NCI-H2081 treated with DMSO at 0.1 percent for 48 hours (cell line): ENCODE data around the gene KDM6B.

Source experiments
- DNase-seq: peaks from one replicate; lab custom pipeline; 2025; lab: John Stamatoyannopoulos, UW

Gene KDM6B

GRCh38 chr17:7841396-7841914, 7.4 kb downstream of the KDM6B start:
- no peak for DNase-seq

- no peak for DNase-seq
Observed at GRCh38 chr17:7841915-7842379, 7.9 kb downstream of the KDM6B start.

GRCh38 chr17:7842380-7843256, 8.6 kb downstream of the KDM6B start:
- no peak for DNase-seq

- DNase-seq, result no peak
Observed at GRCh38 chr17:7843257-7843535, 9.2 kb downstream of the KDM6B start.

- DNase-seq, result no peak
Observed at GRCh38 chr17:7843536-7844291, 9.7 kb downstream of the KDM6B start.

GRCh38 chr17:7844292-7845154, 10.5 kb downstream of the KDM6B start:
- DNase-seq, result peak; percentile 12

GRCh38 chr17:7845359-7846062, 11.5 kb downstream of the KDM6B start:
- DNase-seq, result no peak

- no peak for DNase-seq
Observed at GRCh38 chr17:7846063-7846735, 12.2 kb downstream of the KDM6B start.

GRCh38 chr17:7846765-7847661, 13.0 kb downstream of the KDM6B start:
- DNase-seq, result no peak

GRCh38 chr17:7848131-7848579, 14.1 kb downstream of the KDM6B start:
- DNase-seq, result no peak

- no peak for DNase-seq
Observed at GRCh38 chr17:7848739-7849129, 14.7 kb downstream of the KDM6B start.

- DNase-seq, result no peak
Observed at GRCh38 chr17:7849130-7849750, 15.2 kb downstream of the KDM6B start.

- DNase-seq, result no peak
Observed at GRCh38 chr17:7849751-7850504, 15.9 kb downstream of the KDM6B start.

- no peak for DNase-seq
Observed at GRCh38 chr17:7850701-7851437, 16.9 kb downstream of the KDM6B start.

- peak; percentile 12 for DNase-seq
Observed at GRCh38 chr17:7851438-7852261, 17.6 kb downstream of the KDM6B start.

GRCh38 chr17:7852262-7852670, 18.2 kb downstream of the KDM6B start:
- no peak for DNase-seq
